NCI-H128 (cell line): ENCODE measurements around the gene ZBTB16.

ENCODE experiments used
- DNase-seq: peaks from one replicate; lab custom pipeline; 2025; ENCODE audit not compliant: unreplicated experiment; lab: John Stamatoyannopoulos, UW

ZBTB16 gene

GRCh38 chr11:114125531-114125930, 66.0 kb downstream of the ZBTB16 start:
- DNase-seq = no peak

GRCh38 chr11:114125959-114126358, 66.4 kb downstream of the ZBTB16 start:
- no peak for DNase-seq

- DNase-seq = no peak
Measured at GRCh38 chr11:114128399-114128798, 68.9 kb downstream of the ZBTB16 start.

DNA sequence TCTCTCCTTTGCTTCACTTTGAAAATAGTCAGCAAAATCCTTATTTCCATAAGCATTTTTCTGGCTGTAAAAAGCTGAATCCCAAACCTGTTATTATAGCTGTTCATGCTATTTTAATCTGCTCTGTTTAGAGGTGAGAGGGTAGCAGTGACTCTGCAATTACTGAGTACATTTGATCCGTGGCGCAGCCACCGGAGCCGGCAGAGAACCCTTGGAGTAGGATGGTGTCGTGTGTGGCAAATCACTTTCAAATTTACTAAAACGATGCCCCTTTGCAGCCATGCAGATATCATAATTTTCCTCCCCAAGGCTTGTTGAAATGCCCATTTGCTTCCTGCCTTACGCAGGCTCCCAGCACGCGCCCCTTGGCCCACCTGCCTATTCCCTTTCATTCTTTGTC, 69.6 kb downstream of the ZBTB16 start:
- DNase-seq = no peak

DNA sequence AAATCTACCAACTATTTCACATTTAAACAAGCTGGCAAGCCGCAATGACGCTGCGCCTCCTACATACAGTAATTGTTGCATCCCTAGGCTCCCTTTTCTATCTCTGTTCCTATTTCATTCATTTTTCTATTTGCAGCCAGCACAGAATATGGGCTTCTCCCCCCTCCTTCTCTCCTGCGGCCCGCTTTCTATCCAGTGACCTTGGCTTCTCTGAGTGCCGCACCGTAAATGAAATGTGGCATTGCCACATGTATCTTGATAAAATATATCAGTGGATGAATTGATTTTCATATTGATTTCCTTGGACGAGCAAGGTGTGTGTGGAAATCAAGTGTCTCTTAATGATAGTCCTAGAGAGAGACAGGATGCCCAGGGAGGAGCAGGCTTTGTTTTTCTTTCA, 70.2 kb downstream of the ZBTB16 start:
- DNase-seq = no peak

GRCh38 chr11:114130115-114130576, 70.6 kb downstream of the ZBTB16 start:
- no peak for DNase-seq

DNA sequence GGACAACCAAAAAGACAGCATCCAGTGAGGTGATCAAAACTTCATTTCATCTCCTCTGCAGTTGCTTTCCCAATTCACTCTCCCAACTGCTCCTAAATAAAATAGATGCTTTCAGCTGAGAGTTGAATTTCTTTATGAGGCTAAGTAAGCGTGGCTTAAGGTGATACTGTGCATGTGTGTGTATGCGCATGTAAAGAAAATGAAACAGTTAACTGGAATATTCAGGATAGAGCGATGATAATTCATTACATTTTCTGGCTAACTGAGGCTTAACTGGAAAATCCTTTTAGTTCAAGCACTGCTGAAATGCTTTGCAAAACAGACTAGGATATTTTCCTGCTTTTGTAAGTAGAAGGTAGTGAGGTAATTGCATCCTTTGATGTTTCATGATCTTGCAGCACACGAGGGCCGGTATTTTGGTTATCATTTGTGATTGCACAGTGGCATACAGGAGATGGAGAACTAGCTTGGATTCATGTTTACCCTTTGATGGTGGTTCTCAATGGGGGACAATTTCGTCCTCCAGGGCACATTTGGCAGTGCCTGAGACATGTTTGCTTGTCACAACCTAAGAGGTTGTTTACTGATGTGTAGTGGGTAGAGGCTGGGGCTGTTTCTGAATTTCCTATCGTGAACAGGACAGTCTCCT, 71.2 kb downstream of the ZBTB16 start:
- DNase-seq = no peak

- no peak for DNase-seq
Measured at GRCh38 chr11:114131461-114131864, 72.0 kb downstream of the ZBTB16 start.

- DNase-seq = no peak
Measured at GRCh38 chr11:114132417-114132816, 72.9 kb downstream of the ZBTB16 start.

DNA sequence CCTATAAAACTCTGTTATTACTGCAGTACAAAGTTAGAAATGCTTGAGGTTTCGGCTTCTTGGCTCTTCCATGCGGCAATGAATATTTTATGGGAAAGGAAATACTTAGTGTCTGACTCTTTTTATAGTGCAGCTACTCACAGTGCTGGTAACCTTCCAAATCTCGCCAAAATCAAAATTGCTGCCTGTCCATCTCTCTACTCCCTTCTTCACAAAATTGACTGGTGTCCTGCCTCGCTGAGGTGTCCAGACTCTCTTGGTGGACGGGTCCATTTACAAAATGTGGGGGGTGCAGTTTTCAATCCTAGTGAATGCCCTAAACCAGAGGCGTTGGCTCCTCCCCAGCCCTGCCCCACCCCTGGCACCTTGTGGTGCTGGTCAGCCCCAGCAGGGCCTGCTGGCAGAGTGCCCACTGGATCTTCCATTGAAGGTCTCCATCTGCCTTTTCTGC, 73.5 kb downstream of the ZBTB16 start:
- DNase-seq = no peak

- no peak for DNase-seq
Measured at GRCh38 chr11:114133548-114134329, 74.2 kb downstream of the ZBTB16 start.

- no peak for DNase-seq
Measured at GRCh38 chr11:114134870-114135269, 75.4 kb downstream of the ZBTB16 start.

GRCh38 chr11:114135737-114136151, 76.2 kb downstream of the ZBTB16 start:
- no peak for DNase-seq

GRCh38 chr11:114136686-114137640, 77.5 kb downstream of the ZBTB16 start:
- no peak for DNase-seq

DNA sequence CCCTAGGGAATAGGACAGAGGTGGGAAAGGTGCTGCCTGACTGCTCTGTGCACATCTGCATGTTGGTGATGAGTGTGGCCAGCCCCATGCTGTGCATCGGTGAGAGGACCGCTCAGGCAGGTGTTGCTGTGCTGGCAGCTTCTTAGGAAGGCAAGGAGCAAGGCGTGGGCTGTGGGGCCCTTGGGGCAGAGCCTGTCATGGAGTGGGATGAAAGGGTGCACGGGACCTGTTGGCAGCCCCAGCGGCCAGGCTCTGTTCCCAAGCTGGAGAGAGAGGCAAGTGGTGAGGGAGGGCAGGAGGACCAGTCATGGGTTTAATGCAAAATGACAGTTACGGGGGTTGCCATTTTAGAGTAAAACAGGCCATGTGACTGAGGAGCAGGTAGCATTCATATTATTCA, 78.3 kb downstream of the ZBTB16 start:
- DNase-seq = no peak

DNA sequence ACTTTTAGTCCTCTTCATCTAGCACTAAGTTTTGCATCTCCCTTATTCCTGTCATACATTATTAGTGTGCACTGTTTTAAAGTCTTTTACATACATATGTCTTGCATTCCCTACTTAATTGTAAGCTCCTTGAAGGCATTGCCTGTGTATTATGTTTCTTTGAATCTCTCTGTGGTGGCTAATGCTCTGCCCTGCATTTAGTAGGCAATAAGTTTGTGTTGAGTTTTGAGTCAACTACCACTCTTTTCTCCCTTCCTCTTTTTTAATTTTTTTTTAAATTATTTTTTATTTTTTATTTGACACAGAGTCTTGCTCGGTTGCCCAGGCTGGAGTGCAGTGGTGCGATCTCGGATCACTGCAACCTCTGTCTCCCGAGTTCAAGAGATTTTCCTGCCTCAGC, 78.9 kb downstream of the ZBTB16 start:
- no peak for DNase-seq

DNA sequence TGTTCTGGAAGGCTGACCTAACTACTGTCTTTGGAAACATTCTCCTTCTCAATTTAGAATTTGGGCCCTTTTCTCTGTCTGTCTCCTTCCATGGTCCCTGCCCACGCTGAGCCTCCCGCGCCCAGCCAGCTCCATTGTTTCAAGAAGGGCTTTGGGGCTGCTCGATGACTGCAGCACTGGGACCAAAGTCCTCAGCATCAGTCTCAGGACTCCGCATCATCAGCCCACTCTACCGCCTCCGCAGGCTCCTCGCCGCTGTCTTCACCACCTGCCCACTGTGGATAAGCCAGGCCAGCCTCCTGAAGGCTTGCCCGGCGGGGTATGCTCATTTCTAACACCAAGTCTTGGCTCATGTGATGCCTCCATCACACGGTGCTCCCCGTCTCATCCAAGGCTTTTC, 81.3 kb downstream of the ZBTB16 start:
- no peak for DNase-seq

DNA sequence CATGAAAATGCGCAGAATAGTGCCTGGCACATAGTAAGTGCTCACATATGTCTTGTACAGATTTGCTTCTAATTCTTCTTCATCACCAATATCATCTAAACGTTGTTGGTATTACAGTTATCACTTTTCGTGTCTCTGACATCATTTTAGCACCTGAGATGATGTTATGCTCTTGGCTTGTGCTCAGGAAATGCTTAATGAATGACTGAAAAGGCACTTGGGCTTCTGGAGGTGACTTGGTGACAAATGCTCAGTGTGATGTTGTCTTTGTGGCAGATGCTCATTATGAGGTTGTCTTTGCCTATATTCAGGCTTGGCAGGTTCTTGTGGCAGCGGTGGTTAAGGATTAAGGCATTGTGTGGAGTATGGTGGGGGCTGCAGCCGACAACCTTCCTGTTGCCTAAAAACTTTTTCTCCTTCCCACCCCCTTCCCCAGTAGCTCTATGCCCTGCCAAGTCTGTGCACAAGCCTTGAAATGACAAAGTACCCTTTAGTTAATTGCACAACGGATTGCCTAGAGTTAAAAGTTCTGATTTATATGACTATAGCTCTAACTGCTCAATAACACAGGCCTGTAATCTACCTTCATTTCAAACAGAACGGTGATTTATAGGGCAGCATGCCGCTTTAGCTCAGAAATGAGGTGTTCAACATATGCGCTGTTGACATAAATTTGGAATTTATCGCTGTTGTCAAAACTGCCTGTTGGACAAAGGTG, 82.5 kb downstream of the ZBTB16 start:
- no peak for DNase-seq

GRCh38 chr11:114142707-114143106, 83.2 kb downstream of the ZBTB16 start:
- no peak for DNase-seq

DNA sequence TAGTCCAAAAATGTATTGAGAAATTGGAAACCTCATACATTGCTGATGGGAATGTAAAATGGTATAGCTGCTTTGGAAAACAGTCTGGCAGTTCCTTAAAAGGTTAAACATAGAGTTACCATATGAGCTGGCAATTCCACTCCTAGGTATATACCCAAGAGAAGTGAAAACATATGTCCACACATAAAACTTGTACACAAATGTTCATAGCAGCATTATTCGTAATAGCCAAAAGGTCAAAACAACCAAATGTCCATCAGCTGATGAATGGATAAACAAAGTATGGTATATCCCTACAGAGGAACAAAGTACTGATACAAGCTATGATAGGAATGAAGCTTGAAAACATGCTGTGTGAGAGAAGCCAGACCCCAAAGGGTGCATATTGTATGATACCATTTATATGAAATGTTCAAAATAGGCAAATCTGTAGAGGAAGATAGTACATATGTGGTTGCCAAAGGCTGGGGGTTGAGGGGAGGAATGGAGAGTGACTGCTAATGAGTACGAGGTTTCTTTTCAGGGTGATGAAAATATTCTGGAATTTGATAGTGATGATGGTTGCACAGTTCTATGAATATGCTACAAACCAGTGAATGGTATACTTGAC, 85.8 kb downstream of the ZBTB16 start:
- no peak for DNase-seq
